Astrocyte (in vitro differentiated cells and primary cell): ENCODE data around the gene LRRC23. TPM values are rescaled to one million over a fixed set of nuclear protein-coding genes. Genes with fewer than 3 reads are reported as not detected.

Experiments
- DNase-seq: peaks from one replicate; pipeline ENCODE4 v3.0.0-alpha.2; 2010; ENCODE audit warnings: low read depth
- FAIRE-seq: peaks from 2 replicates; lab custom pipeline; 2011; peaks lifted over from hg19 to GRCh38; lab: Jason Lieb, UNC
- H2AFZ ChIP-seq: 2 replicates; pipeline ENCODE4 v1.6.0; 2012; ENCODE audit warnings: low read depth, low read length, inconsistent platforms
- H3K27ac ChIP-seq: 2 replicates; pipeline ENCODE4 v1.5.1; 2011; ENCODE audit warnings: low read depth, low read length, inconsistent platforms
- H3K27me3 ChIP-seq: 2 replicates; pipeline ENCODE4 v1.6.0; 2011; ENCODE audit warnings: low read length, inconsistent platforms; ENCODE audit not compliant: insufficient read depth
- H3K36me3 ChIP-seq: 2 replicates; pipeline ENCODE4 v1.5.1; 2011; ENCODE audit warnings: low read length, inconsistent platforms; ENCODE audit not compliant: insufficient read depth
- H3K4me1 ChIP-seq: 2 replicates; pipeline ENCODE4 v1.5.1; 2011; ENCODE audit warnings: low read length, inconsistent platforms; ENCODE audit not compliant: insufficient read depth
- H3K4me2 ChIP-seq: 2 replicates; pipeline ENCODE4 v1.6.0; 2012; ENCODE audit warnings: low read length, inconsistent platforms
- H3K4me3 ChIP-seq: 2 replicates; pipeline ENCODE4 v1.5.1; 2011; ENCODE audit warnings: low read depth, mild to moderate bottlenecking, low read length, inconsistent platforms; ENCODE audit not compliant: insufficient read depth
- H3K79me2 ChIP-seq: 2 replicates; pipeline ENCODE4 v1.6.0; 2012; ENCODE audit warnings: mild to moderate bottlenecking, low read length, inconsistent platforms; ENCODE audit not compliant: insufficient read depth
- H3K9ac ChIP-seq: 2 replicates; pipeline ENCODE4 v1.6.0; 2012; ENCODE audit warnings: mild to moderate bottlenecking, low read length, inconsistent platforms
- H3K9me3 ChIP-seq: 2 replicates; pipeline ENCODE4 v1.5.1; 2012; ENCODE audit warnings: low read depth, mild to moderate bottlenecking, low read length, inconsistent platforms; ENCODE audit not compliant: insufficient read depth
- H4K20me1 ChIP-seq: 2 replicates; pipeline ENCODE4 v1.6.0; 2012; ENCODE audit warnings: low read length, inconsistent platforms; ENCODE audit not compliant: insufficient read depth
- H3K27ac Mint-ChIP-seq: one replicate; pipeline ENCODE4 v1.8.0; 2021; ENCODE audit warnings: mild to moderate bottlenecking, mixed read lengths; ENCODE audit not compliant: unreplicated experiment
- H3K27me3 Mint-ChIP-seq: one replicate; pipeline ENCODE4 v1.8.0; 2021; ENCODE audit warnings: low read depth, mixed read lengths; ENCODE audit not compliant: unreplicated experiment
- H3K36me3 Mint-ChIP-seq: one replicate; pipeline ENCODE4 v1.8.0; 2021; ENCODE audit warnings: low read depth, mixed read lengths; ENCODE audit not compliant: unreplicated experiment
- H3K4me1 Mint-ChIP-seq: one replicate; pipeline ENCODE4 v1.8.0; 2021; ENCODE audit warnings: low read depth, mixed read lengths; ENCODE audit not compliant: unreplicated experiment
- H3K4me3 Mint-ChIP-seq: one replicate; pipeline ENCODE4 v1.8.0; 2021; ENCODE audit warnings: mild to moderate bottlenecking, moderate library complexity, mixed read lengths; ENCODE audit not compliant: unreplicated experiment
- H3K9me3 Mint-ChIP-seq: one replicate; pipeline ENCODE4 v1.8.0; 2021; ENCODE audit warnings: mild to moderate bottlenecking, mixed read lengths; ENCODE audit not compliant: unreplicated experiment
- CTCF ChIP-seq: IDR thresholded peaks from 2 replicates; pipeline ENCODE4 v1.5.1; 2011; ENCODE audit warnings: low read depth, mild to moderate bottlenecking, inconsistent platforms, low read length, moderate library complexity; ENCODE audit not compliant: insufficient read depth
- EZH2 ChIP-seq: IDR thresholded peaks from 2 replicates; pipeline ENCODE4 v1.6.1; 2012; ENCODE audit warnings: mild to moderate bottlenecking, low read length, inconsistent platforms; ENCODE audit not compliant: insufficient read depth
- total RNA-seq: library from RNA; stranded (reverse); gene quantifications from 2 replicates; pipeline ENCODE4 v1.2.1, GENCODE V29; 2021

The LRRC23 gene
- total RNA-seq, 1 donor from 2014 or later: 5.2 TPM

- H3K36me3 ChIP-seq: peaks cover 24% of the 10 kb centered on the region
- H3K9me3 ChIP-seq: no peaks in the 10 kb centered on the region
- H3K4me1 ChIP-seq: peaks cover 30% of the 10 kb centered on the region
- Mint-ChIP-seq H3K4me1 (peaks cover 28% of the 10 kb centered on the region), H3K27me3 (no peaks in the 10 kb centered on the region), H3K36me3 (peaks cover 18% of the 10 kb centered on the region), H3K9me3 (peaks cover 3% of the 10 kb centered on the region), H3K4me3 (peak overlapping the region; percentile 77), H3K27ac (peak overlapping the region; percentile 88)
- no peak for FAIRE-seq
- peak overlapping the region; percentile 91 for H3K9ac ChIP-seq
- no peak for TF ChIP-seq CTCF
- TF ChIP-seq EZH2: no peak
- no peaks in the 10 kb centered on the region for H3K27me3 ChIP-seq
- no peak overlapping the region for H3K4me3 ChIP-seq
- no peak overlapping the region for H3K27ac ChIP-seq
- no peak overlapping the region for H3K4me2 ChIP-seq
- H3K79me2 ChIP-seq: peaks cover 46% of the 10 kb centered on the region
- DNase-seq: no peak
- no peak overlapping the region for H2AFZ ChIP-seq
- peaks cover 47% of the 10 kb centered on the region for H4K20me1 ChIP-seq
These were observed 31.6 kb downstream of the LRRC23 start for GRCh38 chr12:6936194-6936635.

- Histone ChIP-seq H3K4me2 (peak overlapping the region; percentile 93), H3K9me3 (no peaks in the 10 kb centered on the region), H3K4me3 (no peak overlapping the region), H3K9ac (peak overlapping the region; percentile 91), H4K20me1 (peaks cover 45% of the 10 kb centered on the region), H3K36me3 (peaks cover 24% of the 10 kb centered on the region), H3K27ac (no peak overlapping the region), H3K79me2 (peaks cover 41% of the 10 kb centered on the region), H2AFZ (no peak overlapping the region), H3K27me3 (no peaks in the 10 kb centered on the region), H3K4me1 (peaks cover 31% of the 10 kb centered on the region)
- H3K27ac Mint-ChIP-seq: peak overlapping the region; percentile 88
- H3K4me3 Mint-ChIP-seq: peak overlapping the region; percentile 77
- peaks cover 18% of the 10 kb centered on the region for H3K36me3 Mint-ChIP-seq
- H3K27me3 Mint-ChIP-seq: no peaks in the 10 kb centered on the region
- DNase-seq: no peak
- TF ChIP-seq EZH2 (no peak), CTCF (no peak)
- no peak for FAIRE-seq
- H3K4me1 Mint-ChIP-seq: peaks cover 28% of the 10 kb centered on the region
- H3K9me3 Mint-ChIP-seq: peaks cover 3% of the 10 kb centered on the region
These were observed 32.2 kb downstream of the LRRC23 start for GRCh38 chr12:6936636-6937480.
